ENCODE results near the gene OR3A1. TPM values are rescaled to one million over a fixed set of nuclear protein-coding genes. Genes with fewer than 3 reads are reported as not detected.

Gene OR3A1
- total and polyA plus RNA-seq, 4 donors, result not detected

DNA sequence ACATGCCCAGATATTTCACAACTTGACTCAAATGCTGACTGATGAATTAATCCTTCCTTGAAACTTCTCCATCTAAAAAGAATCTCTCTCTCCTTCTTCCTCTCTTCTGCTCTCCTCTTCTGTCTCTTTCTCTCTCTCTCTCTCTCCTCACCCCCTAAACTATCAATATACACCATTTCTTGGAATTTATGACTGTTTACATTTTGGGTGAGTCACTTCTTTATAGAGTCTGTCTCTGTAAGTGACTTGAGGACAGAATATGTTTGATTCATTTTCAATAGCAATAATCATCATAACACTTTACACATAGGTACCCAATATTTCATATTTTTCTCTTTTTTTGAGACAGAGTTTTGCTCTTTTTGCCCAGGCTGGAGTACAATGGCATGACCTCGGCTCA is 15.3 kb downstream of the OR3A1 start:
- no peak for ATAC-seq (ENCODE audit: insufficient read depth, low FRiP score)
- H3K4me1 ChIP-seq (ENCODE audit: control insufficient read depth in 5 of 5, insufficient read depth in 5 of 5, low read length in 5 of 5), result no peaks in the 10 kb centered on the region
- TF ChIP-seq, protein P1, sequence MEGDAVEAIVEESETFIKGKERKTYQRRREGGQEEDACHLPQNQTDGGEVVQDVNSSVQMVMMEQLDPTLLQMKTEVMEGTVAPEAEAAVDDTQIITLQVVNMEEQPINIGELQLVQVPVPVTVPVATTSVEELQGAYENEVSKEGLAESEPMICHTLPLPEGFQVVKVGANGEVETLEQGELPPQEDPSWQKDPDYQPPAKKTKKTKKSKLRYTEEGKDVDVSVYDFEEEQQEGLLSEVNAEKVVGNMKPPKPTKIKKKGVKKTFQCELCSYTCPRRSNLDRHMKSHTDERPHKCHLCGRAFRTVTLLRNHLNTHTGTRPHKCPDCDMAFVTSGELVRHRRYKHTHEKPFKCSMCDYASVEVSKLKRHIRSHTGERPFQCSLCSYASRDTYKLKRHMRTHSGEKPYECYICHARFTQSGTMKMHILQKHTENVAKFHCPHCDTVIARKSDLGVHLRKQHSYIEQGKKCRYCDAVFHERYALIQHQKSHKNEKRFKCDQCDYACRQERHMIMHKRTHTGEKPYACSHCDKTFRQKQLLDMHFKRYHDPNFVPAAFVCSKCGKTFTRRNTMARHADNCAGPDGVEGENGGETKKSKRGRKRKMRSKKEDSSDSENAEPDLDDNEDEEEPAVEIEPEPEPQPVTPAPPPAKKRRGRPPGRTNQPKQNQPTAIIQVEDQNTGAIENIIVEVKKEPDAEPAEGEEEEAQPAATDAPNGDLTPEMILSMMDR (IDR thresholded peaks at IDR 0.05; ENCODE audit: control extremely low read depth, extremely low read depth), result no peak

DNA sequence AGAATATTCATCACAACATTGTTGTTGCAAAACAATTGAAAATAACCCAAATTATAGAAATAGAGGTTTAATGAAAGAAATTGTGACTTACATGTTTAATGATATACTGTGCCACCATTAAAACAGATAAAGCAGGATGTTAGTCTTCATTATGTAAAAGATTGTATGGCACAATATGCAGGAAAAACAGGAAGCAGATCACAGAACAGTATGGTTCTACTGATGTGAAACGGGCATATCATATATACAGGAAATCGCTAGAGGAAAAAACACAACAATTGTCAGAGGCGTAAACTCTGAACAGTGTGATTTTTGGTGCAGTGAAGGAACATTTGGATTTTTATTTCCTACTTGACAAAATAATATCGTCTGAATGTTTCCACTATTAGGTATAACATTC is 22.0 kb downstream of the OR3A1 start:
- WGBS, 2 donors, result 42 to 59% methylated on average over 4 of the region's 4 CpGs
- Histone ChIP-seq H3K27me3 (ENCODE audit: control insufficient read depth in 3 of 3, insufficient read depth in 3 of 3, low read length in 2 of 3) (no peaks in the 10 kb centered on the region), H3K36me3 (ENCODE audit: control insufficient read depth in 4 of 4, insufficient read depth in 4 of 4, low read length in 4 of 4) (no peaks in the 10 kb centered on the region), H3K4me1 (ENCODE audit: control insufficient read depth in 5 of 5, insufficient read depth in 5 of 5, low read length in 5 of 5) (no peaks in the 10 kb centered on the region), H3K27ac (ENCODE audit: low read depth in 1 of 2, low read length in 1 of 2) (no peak overlapping the region), H3K4me3 (no peak overlapping the region), H3K9me3 (ENCODE audit: control insufficient read depth in 4 of 4, insufficient read depth in 3 of 4, low read length in 3 of 4) (peaks cover 0 to 3% (median under 1%) of the 10 kb centered on the region in 4 donors), H3K9ac (ENCODE audit: insufficient read depth in 1 of 2, low read length in 2 of 2) (no peak overlapping the region)
- ATAC-seq (ENCODE audit: insufficient read depth, low FRiP score) (no peak), DNase-seq (no peak)
- TF ChIP-seq, protein P1 (IDR thresholded peaks at IDR 0.05; ENCODE audit: control extremely low read depth, extremely low read depth), result no peak

More for the DNA sequence above, 15.3 kb downstream of the OR3A1 start:
- H3K4me3 ChIP-seq, result no peak overlapping the region
- no peak for DNase-seq
- H3K36me3 ChIP-seq (ENCODE audit: control insufficient read depth in 4 of 4, insufficient read depth in 4 of 4, low read length in 4 of 4), result no peaks in the 10 kb centered on the region
- no peak overlapping the region for H3K9ac ChIP-seq (ENCODE audit: insufficient read depth in 1 of 2, low read length in 2 of 2)
- no peaks in the 10 kb centered on the region for H3K27me3 ChIP-seq (ENCODE audit: control insufficient read depth in 3 of 3, insufficient read depth in 3 of 3, low read length in 2 of 3)
- H3K27ac ChIP-seq (ENCODE audit: low read depth in 1 of 2, low read length in 1 of 2), result no peak overlapping the region
- H3K9me3 ChIP-seq (ENCODE audit: control insufficient read depth in 4 of 4, insufficient read depth in 3 of 4, low read length in 3 of 4), result no peaks in the 10 kb centered on the region
- 82 to 93% methylated on average over 1 of the region's 1 CpG for WGBS, 2 donors

DNA sequence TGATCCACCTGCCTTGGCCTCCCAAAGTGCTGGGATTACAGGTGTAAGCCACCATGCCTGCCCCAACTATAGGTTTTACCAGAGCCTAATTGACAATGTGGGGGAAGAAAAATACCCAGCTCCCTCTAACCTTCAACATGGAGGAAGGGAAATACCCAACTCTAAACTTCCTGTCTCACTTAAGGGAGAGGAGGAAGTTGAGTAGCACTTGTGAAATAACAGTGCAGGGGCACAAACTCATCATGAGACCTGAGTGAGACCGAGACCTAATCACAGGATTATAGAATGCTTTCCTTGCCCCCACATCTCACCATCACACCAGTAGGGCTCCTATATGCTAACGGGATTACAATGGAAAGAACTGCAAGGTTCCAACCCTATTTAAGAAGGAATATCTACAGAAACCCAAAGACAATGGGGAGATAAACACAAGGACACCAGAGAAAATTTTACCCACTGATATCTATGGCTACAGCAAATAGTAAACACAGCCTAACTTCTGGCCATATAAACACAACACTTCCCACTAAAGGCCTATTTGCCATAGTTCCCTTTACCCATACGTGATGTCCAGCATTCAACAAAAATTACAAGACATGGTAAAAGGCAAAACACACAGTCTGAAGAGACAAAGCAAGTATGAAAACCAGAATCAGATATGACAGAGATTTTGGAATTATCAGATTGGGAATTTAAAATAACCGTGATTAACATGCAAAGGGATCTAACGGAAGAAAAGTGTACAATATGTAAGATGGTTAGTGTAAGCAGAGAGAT is 26.9 kb downstream of the OR3A1 start:
- Histone ChIP-seq H3K9ac (ENCODE audit: insufficient read depth in 1 of 2, low read length in 2 of 2) (no peak overlapping the region), H3K27me3 (ENCODE audit: control insufficient read depth in 3 of 3, insufficient read depth in 3 of 3, low read length in 2 of 3) (no peaks in the 10 kb centered on the region), H3K4me3 (no peak overlapping the region), H3K27ac (ENCODE audit: low read depth in 1 of 2, low read length in 1 of 2) (no peak overlapping the region), H3K9me3 (ENCODE audit: control insufficient read depth in 4 of 4, insufficient read depth in 3 of 4, low read length in 3 of 4) (peaks cover 0 to 7% (median 2%) of the 10 kb centered on the region in 4 donors), H3K36me3 (ENCODE audit: control insufficient read depth in 4 of 4, insufficient read depth in 4 of 4, low read length in 4 of 4) (no peaks in the 10 kb centered on the region), H3K4me1 (ENCODE audit: control insufficient read depth in 5 of 5, insufficient read depth in 5 of 5, low read length in 5 of 5) (no peaks in the 10 kb centered on the region)
- 81 to 84% methylated on average over 5 of the region's 5 CpGs for WGBS, 2 donors
- TF ChIP-seq, protein P1 (IDR thresholded peaks at IDR 0.05; ENCODE audit: control extremely low read depth, extremely low read depth), result no peak
- no peak for ATAC-seq (ENCODE audit: insufficient read depth, low FRiP score)
- no peak for DNase-seq

All from lung (tissue), 12 donors.